ENCODE data around the gene KCNJ8.

KCNJ8 gene

DNA sequence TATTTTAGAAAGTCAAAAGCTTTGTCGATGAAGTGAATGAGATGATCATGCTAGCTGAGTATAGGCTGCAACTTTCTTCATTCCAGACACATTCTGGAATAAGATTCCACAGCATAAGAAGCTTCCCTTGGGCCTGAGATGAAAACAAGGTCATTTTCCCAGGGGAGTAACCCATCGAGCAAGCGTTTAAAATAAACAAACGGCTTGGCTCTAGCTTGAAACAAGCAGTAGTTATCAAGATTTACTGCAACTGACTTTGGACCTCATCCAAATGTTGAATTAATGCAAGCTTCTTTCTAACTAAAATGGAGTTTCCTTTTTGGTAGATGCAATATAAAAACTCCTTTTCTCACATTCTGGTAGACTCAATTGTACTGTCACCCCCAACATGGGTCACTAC is 23.0 kb downstream of the KCNJ8 start:
- DNase-seq (ENCODE audit: insufficient read length, low spot score) (no peak), FAIRE-seq (no peak)
- TF ChIP-seq, protein P1, sequence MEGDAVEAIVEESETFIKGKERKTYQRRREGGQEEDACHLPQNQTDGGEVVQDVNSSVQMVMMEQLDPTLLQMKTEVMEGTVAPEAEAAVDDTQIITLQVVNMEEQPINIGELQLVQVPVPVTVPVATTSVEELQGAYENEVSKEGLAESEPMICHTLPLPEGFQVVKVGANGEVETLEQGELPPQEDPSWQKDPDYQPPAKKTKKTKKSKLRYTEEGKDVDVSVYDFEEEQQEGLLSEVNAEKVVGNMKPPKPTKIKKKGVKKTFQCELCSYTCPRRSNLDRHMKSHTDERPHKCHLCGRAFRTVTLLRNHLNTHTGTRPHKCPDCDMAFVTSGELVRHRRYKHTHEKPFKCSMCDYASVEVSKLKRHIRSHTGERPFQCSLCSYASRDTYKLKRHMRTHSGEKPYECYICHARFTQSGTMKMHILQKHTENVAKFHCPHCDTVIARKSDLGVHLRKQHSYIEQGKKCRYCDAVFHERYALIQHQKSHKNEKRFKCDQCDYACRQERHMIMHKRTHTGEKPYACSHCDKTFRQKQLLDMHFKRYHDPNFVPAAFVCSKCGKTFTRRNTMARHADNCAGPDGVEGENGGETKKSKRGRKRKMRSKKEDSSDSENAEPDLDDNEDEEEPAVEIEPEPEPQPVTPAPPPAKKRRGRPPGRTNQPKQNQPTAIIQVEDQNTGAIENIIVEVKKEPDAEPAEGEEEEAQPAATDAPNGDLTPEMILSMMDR (IDR thresholded peaks at IDR 0.05; ENCODE audit: insufficient read depth, missing control alignments): no peak

DNA sequence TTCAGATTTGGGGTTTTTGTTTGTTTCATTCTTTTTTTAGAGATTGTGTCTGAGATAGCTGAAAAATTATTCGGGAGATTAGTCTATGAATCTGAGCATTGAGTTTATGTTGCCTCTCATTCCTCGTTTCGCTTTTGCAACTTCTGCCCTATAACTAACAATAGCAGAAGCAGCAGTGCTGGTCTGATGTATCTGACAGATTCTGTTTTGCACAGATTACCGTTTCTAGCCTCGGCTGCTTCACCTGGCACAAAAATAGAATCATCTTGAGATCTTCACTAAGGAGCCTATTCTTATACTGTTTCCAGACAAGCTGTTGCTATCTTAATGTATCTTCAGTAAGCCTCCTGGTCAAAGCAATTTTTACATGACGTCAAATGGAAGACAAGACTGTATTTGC is 29.2 kb downstream of the KCNJ8 start:
- TF ChIP-seq, protein P1 (IDR thresholded peaks at IDR 0.05; ENCODE audit: insufficient read depth, missing control alignments): no peak
- FAIRE-seq (no peak), DNase-seq (ENCODE audit: insufficient read length, low spot score) (no peak)

DNA sequence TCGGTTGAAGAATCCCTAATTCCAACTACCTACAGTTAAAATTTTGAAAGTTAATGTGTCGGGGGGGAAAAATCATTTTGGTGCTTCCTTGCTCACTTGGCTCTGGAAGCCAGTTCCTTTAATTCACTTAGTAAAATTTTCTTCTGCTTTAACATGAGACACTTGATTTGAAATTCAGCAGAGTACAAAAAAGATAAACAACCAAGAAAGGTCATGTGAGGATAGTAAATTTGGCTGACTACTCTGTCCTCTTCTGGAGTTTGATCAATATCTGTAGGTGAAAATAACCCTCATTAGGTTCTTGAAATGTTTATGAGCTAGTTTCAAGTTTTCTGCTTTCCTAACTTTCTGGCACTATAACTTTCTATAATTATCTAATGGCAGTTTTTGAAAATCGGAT is 43.4 kb downstream of the KCNJ8 start:
- TF ChIP-seq, protein P1 (IDR thresholded peaks at IDR 0.05; ENCODE audit: insufficient read depth, missing control alignments): no peak
- FAIRE-seq: no peak
- DNase-seq (ENCODE audit: insufficient read length, low spot score): no peak

DNA sequence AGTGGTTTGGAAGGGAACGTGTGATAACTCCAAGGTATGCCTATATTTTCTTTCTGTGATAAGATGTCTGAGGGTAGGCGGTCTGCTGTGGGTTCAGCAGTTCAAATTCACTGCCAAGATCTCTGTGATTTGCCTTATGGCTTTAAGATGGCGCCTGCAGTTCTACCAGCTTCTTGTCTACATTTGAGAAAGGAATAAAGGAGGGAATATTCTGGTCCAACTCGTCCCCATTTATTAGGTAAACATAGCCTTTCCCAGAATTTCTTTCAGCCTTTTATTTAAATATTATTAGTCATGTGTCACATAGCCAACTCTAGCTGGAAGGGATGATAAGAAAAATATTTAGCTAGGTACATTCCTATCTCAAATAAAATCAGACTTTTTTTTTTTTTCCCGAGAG is 48.8 kb downstream of the KCNJ8 start:
- TF ChIP-seq, protein P1 (IDR thresholded peaks at IDR 0.05; ENCODE audit: insufficient read depth, missing control alignments): no peak
- no peak for DNase-seq (ENCODE audit: insufficient read length, low spot score)
- no peak for FAIRE-seq

DNA sequence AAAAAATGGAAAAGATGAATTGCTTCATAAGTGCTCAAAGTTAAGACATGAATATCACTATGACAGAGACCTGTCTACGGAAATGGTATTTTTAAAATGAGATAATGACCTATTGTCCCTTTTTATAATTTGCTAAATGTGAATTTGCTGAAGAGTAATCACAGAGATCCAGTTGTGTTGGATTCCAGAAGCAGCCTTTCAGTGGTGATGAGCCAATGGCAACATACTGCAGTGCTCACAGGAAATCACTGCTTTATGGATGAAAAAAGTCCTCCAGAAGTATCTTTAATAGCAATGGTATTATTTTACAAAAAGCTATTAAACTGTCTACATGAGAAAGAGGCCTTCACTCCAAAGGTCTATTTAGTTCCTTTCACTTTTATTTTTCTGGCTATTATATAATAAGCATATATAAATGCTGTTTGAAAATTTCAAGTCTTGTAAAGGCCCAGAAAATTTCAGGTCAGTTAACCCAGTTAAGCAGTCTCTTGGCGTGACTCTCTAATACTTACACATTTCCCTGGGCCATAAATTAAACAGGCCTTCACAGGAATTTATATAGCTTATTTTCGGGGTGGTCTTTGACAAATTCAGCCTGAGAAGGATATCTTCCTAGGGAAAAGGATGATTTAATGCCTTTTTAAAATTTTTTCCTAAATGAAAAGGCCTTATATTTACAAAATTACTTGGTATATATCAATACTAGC is 55.4 kb downstream of the KCNJ8 start:
- TF ChIP-seq, protein P1 (IDR thresholded peaks at IDR 0.05; ENCODE audit: insufficient read depth, missing control alignments): no peak
- no peak for FAIRE-seq

DNA sequence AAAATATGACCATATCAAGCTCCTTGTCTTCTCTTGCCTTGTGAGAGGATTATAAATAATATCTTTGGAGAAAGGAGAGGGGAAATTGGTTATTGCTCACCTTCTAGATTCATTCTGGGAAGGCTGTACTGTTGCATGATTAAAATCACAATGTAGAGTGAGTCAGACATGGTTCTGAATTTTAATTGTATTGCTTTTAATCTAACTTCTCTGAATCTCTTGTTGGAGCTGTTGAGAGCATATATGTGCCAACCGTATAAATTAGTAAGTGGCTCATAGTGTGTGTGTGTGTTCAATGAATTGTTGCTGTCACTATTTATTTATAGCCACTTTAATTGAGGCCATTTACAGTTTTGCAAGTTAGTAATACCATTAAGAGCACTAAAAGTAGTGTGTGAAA is 56.1 kb downstream of the KCNJ8 start:
- TF ChIP-seq, protein P1 (IDR thresholded peaks at IDR 0.05; ENCODE audit: insufficient read depth, missing control alignments): no peak
- FAIRE-seq (no peak), DNase-seq (ENCODE audit: insufficient read length, low spot score) (no peak)

More for the DNA sequence above, 55.4 kb downstream of the KCNJ8 start:
- no peak for DNase-seq (ENCODE audit: insufficient read length, low spot score)

DNA sequence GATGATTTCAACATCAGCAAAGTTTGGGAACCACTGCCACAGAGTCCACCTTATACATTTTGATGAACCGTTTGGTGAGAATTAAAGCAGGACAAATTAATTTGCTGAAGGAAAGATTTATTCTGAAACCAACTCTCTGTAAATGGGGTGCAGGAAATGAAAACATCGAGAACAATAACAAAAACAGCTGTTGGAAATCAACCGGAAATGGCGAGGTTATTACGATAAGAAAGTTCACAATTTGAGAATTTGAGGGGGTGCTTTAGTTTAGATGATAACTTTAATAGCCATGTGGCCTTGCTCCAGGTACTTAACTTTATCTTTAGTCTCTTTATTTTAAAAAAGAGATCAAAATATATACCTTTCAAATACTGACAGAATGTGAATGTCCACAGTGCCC is 56.7 kb downstream of the KCNJ8 start:
- no peak for DNase-seq (ENCODE audit: insufficient read length, low spot score)
- TF ChIP-seq, protein P1 (IDR thresholded peaks at IDR 0.05; ENCODE audit: insufficient read depth, missing control alignments): no peak
- no peak for FAIRE-seq
